IMR-90 (cell line): ENCODE data around the gene AUTS2. TPM values are rescaled to one million over a fixed set of nuclear protein-coding genes. Genes with fewer than 3 reads are reported as not detected.

Experiments
- ATAC-seq: fragments of 200-7000 bp; cut with Tn5 transposase; 2 replicates; pipeline ENCODE4 v1.9.1; 2020; ENCODE audit warnings: low read depth, mild to moderate bottlenecking, moderate library complexity
- BruUV-seq: library from RNA; stranded (reverse); fragments of 400-500 nt; replicated peaks from 2 replicates; lab custom pipeline; 2021; lab: Mats Ljungman, UMichigan
- CTCF ChIA-PET: fragments of 300-600 bp; formaldehyde crosslinking; extraction: SDS; loops from one replicate; lab custom pipeline; 2021; ENCODE audit warnings: antibody characterized with exemption; lab: Yijun Ruan, JAX
- POLR2A ChIA-PET: fragments of 300-600 bp; sonication (Branson Sonifier 250); formaldehyde crosslinking; loops from one replicate; lab custom pipeline; 2022; ENCODE audit warnings: antibody characterized with exemption; ENCODE audit not compliant: unreplicated experiment; lab: Charles Lee
- DNase-seq: peaks from one replicate; pipeline ENCODE4 v3.0.0; 2013
- H2AFZ ChIP-seq: replicated peaks from 2 replicates; pipeline ENCODE3; 2013; ENCODE audit warnings: low read length, mild to moderate bottlenecking; ENCODE audit not compliant: poor library complexity
- H2AK5ac ChIP-seq: 2 replicates; pipeline ENCODE4 v1.6.1; 2013; ENCODE audit warnings: low read depth, low read length, inconsistent platforms
- H2AK9ac ChIP-seq: replicated peaks from 2 replicates; pipeline ENCODE3; 2013; ENCODE audit warnings: mild to moderate bottlenecking, low read depth, low read length, moderate library complexity; ENCODE audit not compliant: poor library complexity
- H2BK120ac ChIP-seq: 2 replicates; pipeline ENCODE4 v1.6.1; 2013; ENCODE audit warnings: low read depth, low read length, inconsistent platforms
- H2BK15ac ChIP-seq: 3 replicates; pipeline ENCODE4 v1.6.1; 2013; ENCODE audit warnings: low read depth, low read length, inconsistent platforms
- H2BK20ac ChIP-seq: 2 replicates; pipeline ENCODE4 v1.6.1; 2013; ENCODE audit warnings: low read depth, mild to moderate bottlenecking, inconsistent platforms, low read length, moderate library complexity
- H2BK5ac ChIP-seq: 2 replicates; pipeline ENCODE4 v1.6.1; 2013; ENCODE audit warnings: mild to moderate bottlenecking, low read depth, low read length, inconsistent platforms; ENCODE audit not compliant: poor library complexity, severe bottlenecking
- H3K14ac ChIP-seq: replicated peaks from 2 replicates; pipeline ENCODE4 v1.6.1; 2013; ENCODE audit warnings: low read depth, low read length, inconsistent platforms
- H3K18ac ChIP-seq: 2 replicates; pipeline ENCODE4 v1.6.1; 2013; ENCODE audit warnings: low read depth, low read length, control low read depth
- H3K23ac ChIP-seq: 2 replicates; pipeline ENCODE4 v1.6.1; 2013; ENCODE audit warnings: low read depth, low read length, inconsistent platforms
- H3K27ac ChIP-seq: 2 replicates; pipeline ENCODE4 v1.5.1; 2013; ENCODE audit warnings: mild to moderate bottlenecking, control low read depth, low read length; ENCODE audit not compliant: insufficient read depth
- H3K27me3 ChIP-seq: 2 replicates; pipeline ENCODE4 v1.6.1; 2013; ENCODE audit warnings: low read length; ENCODE audit not compliant: control insufficient read depth, insufficient read depth
- H3K36me3 ChIP-seq: 2 replicates; pipeline ENCODE4 v1.6.1; 2013; ENCODE audit warnings: low read length, mixed read lengths; ENCODE audit not compliant: control insufficient read depth, insufficient read depth
- H3K4ac ChIP-seq: 2 replicates; pipeline ENCODE4 v1.6.1; 2013; ENCODE audit warnings: low read depth, low read length, inconsistent platforms
- H3K4me1 ChIP-seq: 2 replicates; pipeline ENCODE4 v1.6.1; 2013; ENCODE audit warnings: low read length, mixed read lengths; ENCODE audit not compliant: control insufficient read depth, insufficient read depth
- H3K4me2 ChIP-seq: 2 replicates; pipeline ENCODE4 v1.6.1; 2013; ENCODE audit warnings: low read depth, mild to moderate bottlenecking, control low read depth, low read length, moderate library complexity
- H3K4me3 ChIP-seq: 2 replicates; pipeline ENCODE4 v1.5.1; 2013; ENCODE audit warnings: low read depth, mild to moderate bottlenecking, control low read depth, low read length, moderate library complexity; ENCODE audit not compliant: insufficient read depth
- H3K56ac ChIP-seq: 2 replicates; pipeline ENCODE4 v1.6.1; 2013; ENCODE audit warnings: low read length, inconsistent platforms; ENCODE audit not compliant: insufficient read depth; ENCODE audit errors: extremely low read depth
- H3K79me1 ChIP-seq, 2 experiments: 2 replicates each; pipeline ENCODE4 v1.6.1; 2013; ENCODE audit warnings: low read length in 2 of 2, inconsistent platforms in 1 of 2, low read depth in 1 of 2
- H3K9ac ChIP-seq: 2 replicates; pipeline ENCODE4 v1.6.1; 2013; ENCODE audit warnings: low read depth, low read length, control low read depth
- H3K9me1 ChIP-seq: 2 replicates; pipeline ENCODE4 v1.6.1; 2013; ENCODE audit warnings: low read length, inconsistent platforms; ENCODE audit not compliant: insufficient read depth
- H3K9me3 ChIP-seq: 2 replicates; pipeline ENCODE4 v1.6.1; 2013; ENCODE audit warnings: low read length; ENCODE audit not compliant: control insufficient read depth, insufficient read depth
- H4K20me1 ChIP-seq: 2 replicates; pipeline ENCODE4 v1.6.1; 2013; ENCODE audit warnings: low read length, inconsistent platforms; ENCODE audit not compliant: insufficient read depth
- H4K5ac ChIP-seq: 2 replicates; pipeline ENCODE4 v1.6.1; 2013; ENCODE audit warnings: mild to moderate bottlenecking, low read depth, low read length, control low read depth
- H4K8ac ChIP-seq, 2 experiments: 2 replicates each; pipeline ENCODE4 v1.6.1; 2013; ENCODE audit warnings: low read depth in 2 of 2, low read length in 2 of 2, control low read depth in 1 of 2, inconsistent platforms in 1 of 2
- H4K91ac ChIP-seq: 2 replicates; pipeline ENCODE4 v1.6.1; 2013; ENCODE audit warnings: low read depth, low read length, inconsistent platforms; ENCODE audit not compliant: insufficient read depth
- BHLHE40 ChIP-seq: fragments of 150-350 bp; IDR thresholded peaks from 2 replicates; pipeline ENCODE4 v1.6.1; 2016; ENCODE audit warnings: mild to moderate bottlenecking, low read depth, low read length
- CEBPB ChIP-seq: IDR thresholded peaks from 2 replicates; pipeline ENCODE4 v1.6.1; 2012; ENCODE audit warnings: low read depth, low read length, improper control_type of control experiment
- CHD1 ChIP-seq: IDR thresholded peaks from 2 replicates; pipeline ENCODE4 v1.6.1; 2012; ENCODE audit warnings: low read depth, low read length, improper control_type of control experiment
- FOS ChIP-seq: fragments of 150-350 bp; IDR thresholded peaks from 2 replicates; pipeline ENCODE4 v1.6.1; 2016; ENCODE audit warnings: low read depth, low read length
- MAFK ChIP-seq: IDR thresholded peaks from 2 replicates; pipeline ENCODE4 v1.6.1; 2012; ENCODE audit warnings: low read depth, low read length, improper control_type of control experiment
- MAZ ChIP-seq: IDR thresholded peaks from 2 replicates; pipeline ENCODE4 v1.6.1; 2012; ENCODE audit warnings: low read depth, mild to moderate bottlenecking, low read length, improper control_type of control experiment, moderate library complexity, borderline replicate concordance
- MXI1 ChIP-seq: IDR thresholded peaks from 2 replicates; pipeline ENCODE4 v1.6.1; 2012; ENCODE audit warnings: low read depth, mild to moderate bottlenecking, low read length, moderate library complexity, borderline replicate concordance
- NFE2L2 ChIP-seq: fragments of 150-350 bp; IDR thresholded peaks from 2 replicates; pipeline ENCODE4 v1.6.1; 2016; ENCODE audit warnings: low read depth, mild to moderate bottlenecking, low read length
- POLR2A ChIP-seq: IDR thresholded peaks from 2 replicates; pipeline ENCODE4 v1.6.1; 2012; ENCODE audit warnings: mild to moderate bottlenecking, low read depth, low read length
- RAD21 ChIP-seq: IDR thresholded peaks from 2 replicates; pipeline ENCODE4 v1.6.1; 2012; ENCODE audit warnings: low read length, improper control_type of control experiment
- RCOR1 ChIP-seq: IDR thresholded peaks from 2 replicates; pipeline ENCODE4 v1.6.1; 2012; ENCODE audit warnings: mild to moderate bottlenecking, low read length, improper control_type of control experiment; ENCODE audit not compliant: insufficient replicate concordance
- RFX5 ChIP-seq: IDR thresholded peaks from 2 replicates; pipeline ENCODE4 v1.8.0; 2012; ENCODE audit warnings: low read depth, mild to moderate bottlenecking, low read length, moderate library complexity
- SMC3 ChIP-seq: fragments of 150-350 bp; IDR thresholded peaks from 2 replicates; pipeline ENCODE4 v1.6.1; 2016; ENCODE audit warnings: low read depth, mild to moderate bottlenecking, antibody characterized with exemption, low read length, moderate library complexity
- WGBS, 2 experiments: methylation state at CpG; one replicate each; pipeline versions ENCODE4 v1.1.5 to v1.1.7; 2013; ENCODE audit warnings: missing lambda C conversion rate in 2 of 2; ENCODE audit not compliant: insufficient read length in 1 of 2; ENCODE audit errors: extremely low coverage in 2 of 2; 5-methylcytosine and 5-hydroxymethylcytosine counted together
- dilution Hi-C: fragments of 300-500 bp; cut with HindIII; formaldehyde crosslinking; loops from one replicate; pipeline ENCODE4 v1.14.3; 2018; ENCODE audit warnings: low sequenced_read_pairs; ENCODE audit not compliant: unreplicated experiment
- in situ Hi-C: fragments of 300-500 bp; cut with MboI; formaldehyde crosslinking; loops from 3 replicates; pipeline ENCODE4 v1.14.3; 2019; ENCODE audit warnings: low sequenced_read_pairs, inconsistent platforms, mixed read lengths
- intact Hi-C: fragments of 100-400 bp; cut with micrococcal nuclease; formaldehyde crosslinking; loops from 2 replicates; pipeline ENCODE4 v1.10.0; 2022
- polyA plus RNA-seq, 3 experiments: library from polyadenylated mRNA; depleted of rRNA; stranded (reverse); fragments of >200 nt; gene quantifications; 2 replicates each; pipeline ENCODE4 v1.2.3, GENCODE V29; 2012; ENCODE audit warnings: low replicate concordance in 1 of 3
- total RNA-seq: library from RNA; depleted of rRNA; stranded (reverse); fragments of >200 nt; gene quantifications from 2 replicates; pipeline ENCODE4 v1.2.3, GENCODE V29; 2012
- TF ChIP-seq, protein P1 (sequence below): conservative IDR thresholded peaks from 2 replicates; pipeline ENCODE4 v1.5.1; 2012; ENCODE audit warnings: mild to moderate bottlenecking, low read depth, low read length, improper control_type of control experiment
- TF ChIP-seq, protein P2 (sequence below): fragments of 150-350 bp; IDR thresholded peaks from 2 replicates; pipeline ENCODE4 v1.6.1; 2017; ENCODE audit warnings: mild to moderate bottlenecking, antibody characterized with exemption, low read length, low read depth
- TF ChIP-seq, protein P3 (sequence below): fragments of 150-350 bp; IDR thresholded peaks from 2 replicates; pipeline ENCODE4 v1.6.1; 2016; ENCODE audit warnings: low read depth, mild to moderate bottlenecking, low read length, moderate library complexity, borderline replicate concordance

AUTS2 gene
- total and polyA plus RNA-seq, 2 of the 4 experiments (the other 2 are of a cell fraction): 0.90 to 3.0 TPM

DNA sequence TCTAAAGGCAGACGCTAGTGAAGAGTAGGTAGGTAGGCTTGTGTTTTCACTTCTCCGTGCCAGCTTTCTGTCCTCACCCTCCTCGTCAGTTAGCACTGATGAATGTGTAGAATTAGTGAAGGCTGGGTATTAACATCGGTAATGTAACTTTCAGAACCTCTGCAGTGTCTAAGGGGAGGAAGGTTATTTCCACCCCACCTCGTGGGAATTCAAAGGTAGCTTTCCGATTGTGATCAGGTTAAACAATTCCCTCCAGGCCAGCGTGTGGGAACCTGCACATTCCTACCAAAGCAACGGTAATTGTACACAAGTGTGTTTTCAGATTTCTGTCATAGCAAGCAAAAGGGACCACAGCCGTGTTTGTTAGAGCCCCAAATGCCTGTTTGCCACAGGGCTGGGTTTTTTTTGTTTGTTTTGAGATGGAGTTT, 1128.7 kb downstream of the AUTS2 start:
- no peak overlapping the region for H2AFZ ChIP-seq
- H2AK9ac ChIP-seq: no peak overlapping the region
- CTCF ChIA-PET: no interaction called here
- POLR2A ChIA-PET: no interaction called here
- H3K36me3 ChIP-seq: no peaks in the 10 kb centered on the region
- H3K9me1 ChIP-seq: no peaks in the 10 kb centered on the region
- no peaks in the 10 kb centered on the region for H3K27me3 ChIP-seq
- H3K27ac ChIP-seq: no peak overlapping the region
- H3K4me3 ChIP-seq: no peak overlapping the region
- H3K4ac ChIP-seq: no peak overlapping the region
- DNase-seq: no peak
- ATAC-seq: no peak
- no peak overlapping the region for H3K56ac ChIP-seq
- H3K79me1 ChIP-seq: 0 out of 4 replicates have a peak, but pooled peaks cover 2 to 6% of the 10 kb centered on the region in 2 experiments
- H2BK5ac ChIP-seq: no peak overlapping the region
- TF ChIP-seq, protein P1, sequence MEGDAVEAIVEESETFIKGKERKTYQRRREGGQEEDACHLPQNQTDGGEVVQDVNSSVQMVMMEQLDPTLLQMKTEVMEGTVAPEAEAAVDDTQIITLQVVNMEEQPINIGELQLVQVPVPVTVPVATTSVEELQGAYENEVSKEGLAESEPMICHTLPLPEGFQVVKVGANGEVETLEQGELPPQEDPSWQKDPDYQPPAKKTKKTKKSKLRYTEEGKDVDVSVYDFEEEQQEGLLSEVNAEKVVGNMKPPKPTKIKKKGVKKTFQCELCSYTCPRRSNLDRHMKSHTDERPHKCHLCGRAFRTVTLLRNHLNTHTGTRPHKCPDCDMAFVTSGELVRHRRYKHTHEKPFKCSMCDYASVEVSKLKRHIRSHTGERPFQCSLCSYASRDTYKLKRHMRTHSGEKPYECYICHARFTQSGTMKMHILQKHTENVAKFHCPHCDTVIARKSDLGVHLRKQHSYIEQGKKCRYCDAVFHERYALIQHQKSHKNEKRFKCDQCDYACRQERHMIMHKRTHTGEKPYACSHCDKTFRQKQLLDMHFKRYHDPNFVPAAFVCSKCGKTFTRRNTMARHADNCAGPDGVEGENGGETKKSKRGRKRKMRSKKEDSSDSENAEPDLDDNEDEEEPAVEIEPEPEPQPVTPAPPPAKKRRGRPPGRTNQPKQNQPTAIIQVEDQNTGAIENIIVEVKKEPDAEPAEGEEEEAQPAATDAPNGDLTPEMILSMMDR: no peak
- TF ChIP-seq POLR2A: no peak
- TF ChIP-seq RCOR1: no peak
- no peak for TF ChIP-seq MAFK
- no peak for TF ChIP-seq BHLHE40
- TF ChIP-seq MAZ: no peak
- TF ChIP-seq FOS: no peak
- TF ChIP-seq, protein P2, sequence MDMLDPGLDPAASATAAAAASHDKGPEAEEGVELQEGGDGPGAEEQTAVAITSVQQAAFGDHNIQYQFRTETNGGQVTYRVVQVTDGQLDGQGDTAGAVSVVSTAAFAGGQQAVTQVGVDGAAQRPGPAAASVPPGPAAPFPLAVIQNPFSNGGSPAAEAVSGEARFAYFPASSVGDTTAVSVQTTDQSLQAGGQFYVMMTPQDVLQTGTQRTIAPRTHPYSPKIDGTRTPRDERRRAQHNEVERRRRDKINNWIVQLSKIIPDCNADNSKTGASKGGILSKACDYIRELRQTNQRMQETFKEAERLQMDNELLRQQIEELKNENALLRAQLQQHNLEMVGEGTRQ: no peak
- TF ChIP-seq CEBPB: no peak
- TF ChIP-seq NFE2L2: no peak
- TF ChIP-seq RFX5: no peak
- no peak for TF ChIP-seq CHD1
- TF ChIP-seq RAD21: no peak
- TF ChIP-seq MXI1: no peak
- TF ChIP-seq, protein P3, sequence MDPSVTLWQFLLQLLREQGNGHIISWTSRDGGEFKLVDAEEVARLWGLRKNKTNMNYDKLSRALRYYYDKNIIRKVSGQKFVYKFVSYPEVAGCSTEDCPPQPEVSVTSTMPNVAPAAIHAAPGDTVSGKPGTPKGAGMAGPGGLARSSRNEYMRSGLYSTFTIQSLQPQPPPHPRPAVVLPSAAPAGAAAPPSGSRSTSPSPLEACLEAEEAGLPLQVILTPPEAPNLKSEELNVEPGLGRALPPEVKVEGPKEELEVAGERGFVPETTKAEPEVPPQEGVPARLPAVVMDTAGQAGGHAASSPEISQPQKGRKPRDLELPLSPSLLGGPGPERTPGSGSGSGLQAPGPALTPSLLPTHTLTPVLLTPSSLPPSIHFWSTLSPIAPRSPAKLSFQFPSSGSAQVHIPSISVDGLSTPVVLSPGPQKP: no peak
- no peak for TF ChIP-seq SMC3
- H4K5ac ChIP-seq: no peak overlapping the region
- H3K4me2 ChIP-seq: no peak overlapping the region
- H2AK5ac ChIP-seq: no peak overlapping the region
- H3K14ac ChIP-seq: no peak overlapping the region
- intact Hi-C loops: no loop called here
- no peak overlapping the region for H2BK20ac ChIP-seq
- no peaks in the 10 kb centered on the region for H4K20me1 ChIP-seq
- no peak overlapping the region for H4K91ac ChIP-seq
- H2BK15ac ChIP-seq: no peak overlapping the region
- in situ Hi-C loops: no loop called here
- H3K18ac ChIP-seq: no peak overlapping the region
- dilution Hi-C loops: no loop called here
- no peak overlapping the region for H4K8ac ChIP-seq
- no peak overlapping the region for H3K23ac ChIP-seq
- H3K9ac ChIP-seq: no peak overlapping the region
- no TSS peak for BruUV-seq
- no peaks in the 10 kb centered on the region for H3K9me3 ChIP-seq
- no peak overlapping the region for H2BK120ac ChIP-seq
- H3K4me1 ChIP-seq: no peaks in the 10 kb centered on the region
- no CpG with 5 or more reads among the region's 9 CpGs for WGBS, 2 experiments
